DND-41 (cell line): ENCODE results near the gene LRRN2.
"Not testable (repeated sequence)": the region's sequence is repeated elsewhere in the genome, so short reads cannot be mapped to it uniquely, and the experiment has no call there.

Source experiments
- ATAC-seq: fragments of 200-7000 bp; cut with Tn5 transposase; 3 replicates; pipeline ENCODE4 v1.9.1; 2021; ENCODE audit warnings: low read depth; ENCODE audit not compliant: insufficient read depth
- DNase-seq: peaks from one replicate; pipeline ENCODE4 v3.0.0-alpha.2; 2020
- H2AFZ ChIP-seq: 2 replicates; pipeline ENCODE4 v1.6.0; 2012; ENCODE audit warnings: low read depth, low read length
- H3K27ac ChIP-seq: 2 replicates; pipeline ENCODE4 v1.5.1; 2012; ENCODE audit warnings: low read length, inconsistent platforms
- H3K27me3 ChIP-seq: fragments of 200-600 bp; sonication (generic); 2 replicates; pipeline ENCODE4 v1.6.0; 2012; ENCODE audit warnings: low read length, mild to moderate bottlenecking, inconsistent platforms; ENCODE audit not compliant: insufficient read depth, poor library complexity
- H3K36me3 ChIP-seq: 2 replicates; pipeline ENCODE4 v1.5.1; 2012; ENCODE audit warnings: low read length, inconsistent platforms; ENCODE audit not compliant: insufficient read depth
- H3K4me1 ChIP-seq: 2 replicates; pipeline ENCODE4 v1.5.1; 2012; ENCODE audit warnings: mild to moderate bottlenecking, low read length; ENCODE audit not compliant: insufficient read depth
- H3K4me2 ChIP-seq: 2 replicates; pipeline ENCODE4 v1.6.0; 2012; ENCODE audit warnings: mild to moderate bottlenecking, moderate library complexity, low read length, inconsistent platforms; ENCODE audit not compliant: insufficient read depth
- H3K4me3 ChIP-seq, 2 experiments: fragments of 200-600 bp in 1 of 2; shearing (Covaris generic) in 1 of 2; 2 replicates each; pipeline ENCODE4 v1.5.1; 2012 to 2016; ENCODE audit warnings: inconsistent platforms in 2 of 2, low read length in 2 of 2, mild to moderate bottlenecking in 2 of 2, low read depth in 1 of 2, moderate library complexity in 1 of 2
- H3K79me2 ChIP-seq: 2 replicates; pipeline ENCODE4 v1.6.0; 2012; ENCODE audit warnings: low read length, inconsistent platforms; ENCODE audit not compliant: insufficient read depth
- H3K9ac ChIP-seq: 2 replicates; pipeline ENCODE4 v1.6.0; 2012; ENCODE audit warnings: low read depth, mild to moderate bottlenecking, inconsistent platforms, low read length, moderate library complexity
- H3K9me3 ChIP-seq: 2 replicates; pipeline ENCODE4 v1.5.1; 2012; ENCODE audit warnings: low read length, moderate library complexity, mild to moderate bottlenecking, inconsistent platforms; ENCODE audit not compliant: insufficient read depth, severe bottlenecking
- H4K20me1 ChIP-seq: 2 replicates; pipeline ENCODE4 v1.6.0; 2012; ENCODE audit warnings: low read length; ENCODE audit not compliant: insufficient read depth
- EZH2 ChIP-seq: IDR thresholded peaks from 3 replicates; pipeline ENCODE4 v1.6.1; 2012; ENCODE audit warnings: borderline replicate concordance, low read depth, mild to moderate bottlenecking, moderate library complexity, low read length, inconsistent platforms; ENCODE audit not compliant: severe bottlenecking
- TF ChIP-seq, protein P1 (sequence below): IDR thresholded peaks from 2 replicates; pipeline ENCODE4 v1.5.1; 2012; ENCODE audit warnings: borderline replicate concordance, low read length, moderate library complexity, mild to moderate bottlenecking; ENCODE audit not compliant: poor library complexity, severe bottlenecking; ENCODE audit errors: extremely low read depth

LRRN2 gene

DNA sequence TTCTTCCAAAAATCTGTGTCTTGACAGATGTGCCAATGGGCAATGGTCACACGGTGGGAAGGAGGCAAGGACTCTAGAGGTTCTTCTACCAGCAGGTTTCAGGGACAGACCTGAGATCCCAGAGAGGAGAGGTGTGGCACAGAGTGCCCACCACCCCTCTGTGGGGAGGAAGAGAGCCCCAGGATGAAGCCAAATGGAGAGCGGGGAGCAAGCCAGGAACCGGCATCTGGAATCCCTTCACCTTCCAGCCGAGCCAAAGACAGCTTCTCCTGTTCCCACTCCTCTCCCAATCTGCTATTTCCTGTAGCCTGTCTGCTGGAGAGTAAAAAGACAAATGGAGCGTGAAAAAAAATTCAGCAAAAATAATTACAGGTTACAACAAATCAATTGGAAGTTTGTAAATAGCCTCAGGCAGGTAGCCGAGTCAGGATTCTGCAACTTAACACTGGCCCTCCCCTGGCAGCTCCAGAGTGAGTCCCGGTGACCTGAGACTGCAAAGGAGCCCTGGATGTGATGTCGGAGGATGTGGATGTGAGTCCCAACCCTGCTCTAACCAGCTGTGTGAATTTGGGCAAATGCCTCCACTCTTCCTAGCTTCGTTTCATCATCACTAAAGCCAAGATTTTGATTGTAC lies 45.4 kb upstream of the LRRN2 start:
- Histone ChIP-seq H3K9me3 (no peaks in the 10 kb centered on the region), H3K79me2 (no peaks in the 10 kb centered on the region), H3K4me2 (no peak overlapping the region), H3K27me3 (peaks cover 42% of the 10 kb centered on the region), H3K4me1 (no peaks in the 10 kb centered on the region), H3K4me3 (no peak overlapping the region), H4K20me1 (no peaks in the 10 kb centered on the region), H3K9ac (no peak overlapping the region), H3K36me3 (no peaks in the 10 kb centered on the region), H3K27ac (no peak overlapping the region), H2AFZ (no peak overlapping the region)
- DNase-seq: no peak
- no peak for ATAC-seq
- TF ChIP-seq, protein P1, sequence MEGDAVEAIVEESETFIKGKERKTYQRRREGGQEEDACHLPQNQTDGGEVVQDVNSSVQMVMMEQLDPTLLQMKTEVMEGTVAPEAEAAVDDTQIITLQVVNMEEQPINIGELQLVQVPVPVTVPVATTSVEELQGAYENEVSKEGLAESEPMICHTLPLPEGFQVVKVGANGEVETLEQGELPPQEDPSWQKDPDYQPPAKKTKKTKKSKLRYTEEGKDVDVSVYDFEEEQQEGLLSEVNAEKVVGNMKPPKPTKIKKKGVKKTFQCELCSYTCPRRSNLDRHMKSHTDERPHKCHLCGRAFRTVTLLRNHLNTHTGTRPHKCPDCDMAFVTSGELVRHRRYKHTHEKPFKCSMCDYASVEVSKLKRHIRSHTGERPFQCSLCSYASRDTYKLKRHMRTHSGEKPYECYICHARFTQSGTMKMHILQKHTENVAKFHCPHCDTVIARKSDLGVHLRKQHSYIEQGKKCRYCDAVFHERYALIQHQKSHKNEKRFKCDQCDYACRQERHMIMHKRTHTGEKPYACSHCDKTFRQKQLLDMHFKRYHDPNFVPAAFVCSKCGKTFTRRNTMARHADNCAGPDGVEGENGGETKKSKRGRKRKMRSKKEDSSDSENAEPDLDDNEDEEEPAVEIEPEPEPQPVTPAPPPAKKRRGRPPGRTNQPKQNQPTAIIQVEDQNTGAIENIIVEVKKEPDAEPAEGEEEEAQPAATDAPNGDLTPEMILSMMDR: no peak
- no peak for TF ChIP-seq EZH2

GRCh38 chr1:204729516-204729915 lies 44.0 kb upstream of the LRRN2 start:
- Histone ChIP-seq H3K4me1 (no peaks in the 10 kb centered on the region), H3K27me3 (peaks cover 36% of the 10 kb centered on the region), H3K9me3 (no peaks in the 10 kb centered on the region), H3K27ac (no peak overlapping the region), H3K36me3 (no peaks in the 10 kb centered on the region), H3K79me2 (no peaks in the 10 kb centered on the region), H3K4me3 (no peak overlapping the region), H4K20me1 (no peaks in the 10 kb centered on the region), H3K9ac (no peak overlapping the region), H2AFZ (no peak overlapping the region), H3K4me2 (no peak overlapping the region)
- ATAC-seq (no peak), DNase-seq (no peak)
- TF ChIP-seq EZH2: no peak
- TF ChIP-seq, protein P1: no peak

DNA sequence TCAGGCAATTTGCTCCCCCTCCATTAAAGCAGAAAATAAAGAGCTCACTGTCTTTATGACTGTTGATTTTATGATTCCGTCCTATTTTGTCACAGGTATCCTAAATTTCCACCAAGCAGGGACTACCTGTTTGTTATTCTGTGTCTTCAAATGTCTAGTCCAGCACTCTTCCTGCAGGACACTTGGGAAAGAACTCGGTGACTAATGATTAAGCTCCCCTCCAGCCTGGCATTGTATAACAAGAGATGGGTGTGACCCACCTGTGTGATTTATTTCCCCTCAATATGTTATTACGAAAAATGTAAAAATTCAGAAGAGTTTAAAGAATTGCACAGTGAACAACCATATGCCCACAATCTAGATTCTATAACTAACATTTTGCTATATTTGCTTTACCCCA lies 42.9 kb upstream of the LRRN2 start:
- ATAC-seq (no peak), DNase-seq (no peak)
- Histone ChIP-seq H3K9me3 (no peaks in the 10 kb centered on the region), H3K4me1 (no peaks in the 10 kb centered on the region), H4K20me1 (no peaks in the 10 kb centered on the region), H3K9ac (no peak overlapping the region), H3K4me2 (no peak overlapping the region), H3K27ac (no peak overlapping the region), H3K4me3 (no peak overlapping the region), H3K36me3 (no peaks in the 10 kb centered on the region), H3K79me2 (no peaks in the 10 kb centered on the region), H2AFZ (no peak overlapping the region), H3K27me3 (peaks cover 36% of the 10 kb centered on the region)
- no peak for TF ChIP-seq EZH2
- TF ChIP-seq, protein P1: no peak

DNA sequence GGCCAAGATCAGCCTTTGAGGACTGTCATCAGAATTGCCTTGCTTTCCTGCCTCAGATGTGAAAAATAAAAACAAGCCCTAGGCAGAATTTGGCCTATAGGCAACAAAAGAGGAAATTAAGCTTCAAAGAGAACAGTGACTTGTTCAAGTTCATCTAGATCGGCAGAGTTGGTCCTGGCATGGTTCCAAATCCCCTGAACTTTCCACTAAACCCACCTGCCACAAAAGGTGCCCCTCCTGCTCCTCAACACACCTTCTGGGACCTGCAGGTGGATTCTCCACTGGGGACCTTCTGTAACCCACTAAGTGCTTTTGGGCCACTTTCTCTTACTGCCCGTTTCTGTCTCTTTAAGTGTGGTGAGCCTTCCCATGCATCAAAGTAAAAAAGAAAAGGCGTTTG lies 42.5 kb upstream of the LRRN2 start:
- Histone ChIP-seq H3K4me2 (no peak overlapping the region), H3K27me3 (peaks cover 36% of the 10 kb centered on the region), H3K9me3 (no peaks in the 10 kb centered on the region), H3K27ac (no peak overlapping the region), H3K36me3 (no peaks in the 10 kb centered on the region), H3K4me3 (no peak overlapping the region), H4K20me1 (no peaks in the 10 kb centered on the region), H3K79me2 (no peaks in the 10 kb centered on the region), H3K9ac (no peak overlapping the region), H2AFZ (no peak overlapping the region), H3K4me1 (no peaks in the 10 kb centered on the region)
- ATAC-seq: no peak
- DNase-seq: no peak
- TF ChIP-seq EZH2: no peak
- TF ChIP-seq, protein P1: no peak

DNA sequence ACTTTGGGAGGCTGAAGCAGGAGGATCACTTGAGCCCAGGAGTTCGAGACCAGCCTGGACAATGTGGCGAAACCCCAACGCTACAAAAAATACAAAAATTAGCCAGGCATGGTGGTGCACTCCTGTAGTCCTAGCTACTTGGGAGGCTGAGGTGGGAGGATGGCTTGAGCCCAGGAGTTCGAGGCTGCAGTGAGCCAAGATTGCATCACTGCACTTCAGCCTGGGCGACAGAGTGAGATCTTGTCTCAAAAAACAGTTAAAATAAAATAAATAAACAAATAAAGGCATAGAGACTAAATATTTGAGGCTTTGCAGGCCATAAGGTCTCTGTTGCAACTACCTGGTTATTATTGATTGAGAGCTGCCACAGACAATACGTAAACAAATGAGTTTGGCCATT lies 41.9 kb upstream of the LRRN2 start:
- H3K9me3 ChIP-seq, H3K4me3 ChIP-seq, H3K4me1 ChIP-seq, H3K27ac ChIP-seq, H3K36me3 ChIP-seq, H3K9ac ChIP-seq, H2AFZ ChIP-seq, H3K4me2 ChIP-seq, H4K20me1 ChIP-seq, H3K79me2 ChIP-seq, ATAC-seq, DNase-seq: not testable (repeated sequence)
- H3K27me3 ChIP-seq: peaks cover 30% of the 10 kb centered on the region
